NCI-H1694 treated with DMSO at 0.1 percent for 48 hours (cell line): ENCODE results near the gene PIK3R3.
"Not testable (repeated sequence)": the region's sequence is repeated elsewhere in the genome, so short reads cannot be mapped to it uniquely, and the experiment has no call there.

ENCODE experiments used
- DNase-seq: peaks from one replicate; lab custom pipeline; 2025; lab: John Stamatoyannopoulos, UW

The PIK3R3 gene

DNA sequence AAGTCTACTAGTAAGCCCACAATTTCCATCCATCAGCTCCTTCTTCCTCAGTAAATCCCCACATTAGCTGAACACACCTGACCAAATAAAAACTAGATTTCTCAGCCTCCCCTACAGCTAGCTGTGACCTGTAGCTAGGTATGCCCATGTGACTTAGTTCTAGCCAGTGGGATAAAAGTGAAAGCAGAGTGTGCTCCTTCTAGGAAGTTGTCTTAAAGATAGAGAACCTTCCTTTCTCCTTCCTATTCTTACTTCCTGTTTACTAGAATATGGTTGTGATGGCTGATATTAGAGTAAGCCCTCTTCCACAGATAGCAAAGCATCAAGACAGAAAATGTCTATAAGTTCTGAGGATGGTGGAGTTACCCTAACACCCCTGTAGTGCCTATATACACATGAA is 67.0 kb downstream of the PIK3R3 start:
- DNase-seq: no peak

GRCh38 chr1:46064708-46065107 is 67.7 kb downstream of the PIK3R3 start:
- no peak for DNase-seq

- DNase-seq: no peak
Observed at GRCh38 chr1:46062651-46063319, 69.6 kb downstream of the PIK3R3 start.

- no peak for DNase-seq
Observed at GRCh38 chr1:46061146-46061545, 71.3 kb downstream of the PIK3R3 start.

- DNase-seq: no peak
Observed at GRCh38 chr1:46058936-46059335, 73.5 kb downstream of the PIK3R3 start.

DNA sequence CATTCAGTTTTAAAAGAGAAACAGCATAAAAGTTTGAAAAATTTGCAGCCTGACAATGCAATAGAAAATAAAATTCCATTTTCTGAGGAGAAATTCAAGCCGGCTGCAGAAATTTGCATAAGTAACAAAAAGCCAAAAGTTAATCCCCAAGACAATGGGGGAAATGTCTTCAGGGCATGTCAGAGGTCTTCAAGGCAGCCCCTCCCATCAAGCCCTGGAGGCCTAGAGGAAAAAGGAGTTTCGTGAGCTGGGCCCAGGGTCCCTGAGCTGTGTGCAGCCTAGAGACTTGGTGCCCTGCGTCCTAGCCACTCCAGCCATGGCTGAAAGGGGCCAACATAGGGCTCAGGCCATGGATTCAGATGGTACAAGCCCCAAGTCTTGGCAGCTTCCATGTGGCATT is 74.6 kb downstream of the PIK3R3 start:
- no peak for DNase-seq

DNA sequence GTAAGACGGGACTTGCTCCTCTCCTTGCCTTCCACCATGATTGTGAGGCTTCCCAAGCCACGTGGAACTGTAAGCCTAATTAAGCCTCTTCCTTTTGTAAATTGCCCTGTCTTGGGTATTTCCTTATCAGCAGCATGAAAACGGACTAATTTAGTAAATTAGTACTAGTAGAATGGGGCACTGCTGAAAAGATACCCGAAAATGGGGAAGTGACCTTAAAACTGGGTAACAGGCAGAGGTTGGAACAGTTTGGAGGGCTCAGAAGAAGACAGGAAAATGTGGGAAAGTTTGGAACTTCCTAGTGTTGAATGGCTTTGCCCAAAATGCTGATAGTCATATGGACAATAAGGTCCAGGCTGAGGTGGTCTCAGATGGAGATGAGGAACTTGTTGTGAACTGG is 75.2 kb downstream of the PIK3R3 start:
- DNase-seq: not testable (repeated sequence)

- no peak for DNase-seq
Observed at GRCh38 chr1:46056325-46056724, 76.1 kb downstream of the PIK3R3 start.

DNA sequence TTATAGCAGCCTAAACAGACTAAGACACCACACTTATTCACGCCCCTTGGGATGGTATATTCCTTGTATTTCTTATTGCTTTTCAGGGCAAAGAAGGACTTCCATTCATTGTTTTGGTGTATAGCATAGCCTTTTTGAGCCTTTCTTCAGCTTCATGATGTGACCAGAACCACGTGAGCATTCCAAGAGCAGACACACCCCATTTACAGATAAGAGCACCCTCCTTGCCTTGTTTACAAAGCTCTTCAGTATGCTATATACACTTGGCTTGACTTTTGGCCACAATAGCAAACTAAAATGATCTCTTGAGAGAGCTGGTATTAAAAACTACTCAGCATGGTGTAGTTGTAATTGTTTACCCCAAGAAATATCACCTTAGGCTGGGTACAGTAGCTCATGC is 78.7 kb downstream of the PIK3R3 start:
- no peak for DNase-seq

DNA sequence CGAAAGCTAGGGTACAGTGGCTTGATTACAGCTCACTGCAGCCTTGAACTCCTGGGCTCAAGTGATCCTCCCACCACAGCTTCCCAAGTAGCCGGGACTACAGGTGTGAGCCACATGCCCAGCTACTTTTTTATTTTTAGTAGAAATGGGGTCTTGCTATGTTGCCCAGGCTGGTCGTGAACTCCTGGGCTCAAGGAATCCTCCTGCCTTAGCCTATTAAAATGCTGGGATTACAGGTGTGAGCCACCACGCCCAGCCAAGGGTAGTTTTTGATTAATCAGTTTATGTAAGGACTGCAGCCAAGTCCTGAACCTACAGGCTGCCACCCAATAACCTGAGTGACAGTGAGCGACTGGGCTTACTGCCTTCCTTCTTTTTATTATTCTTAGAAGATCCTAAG is 88.3 kb downstream of the PIK3R3 start:
- no peak for DNase-seq

DNA sequence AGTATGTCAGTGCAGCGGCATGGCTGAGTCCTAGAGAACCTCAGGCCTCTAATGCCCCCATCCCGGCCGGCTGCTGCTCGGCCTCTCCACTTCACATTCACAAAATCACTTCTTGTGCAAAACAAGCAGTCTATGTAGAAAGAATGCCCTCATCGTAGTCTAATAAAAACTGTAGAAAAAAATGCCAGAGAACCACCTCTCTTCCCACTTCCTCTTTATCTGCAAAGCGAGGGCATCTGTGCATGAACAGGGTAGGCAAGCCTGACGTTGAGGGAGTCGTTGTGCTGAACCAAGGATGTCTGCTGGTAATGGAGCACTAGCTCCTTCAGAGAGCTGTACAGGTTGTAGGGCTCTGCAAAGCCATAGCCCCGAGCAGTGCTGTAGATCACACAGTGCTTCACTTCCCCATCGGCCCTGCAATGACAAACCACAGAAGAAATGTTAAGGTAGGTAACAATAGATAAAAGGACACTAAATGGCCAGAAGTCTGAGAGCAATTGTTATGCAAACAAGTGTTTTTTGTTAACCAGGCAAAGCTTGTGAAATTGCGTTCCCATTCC is 88.9 kb downstream of the PIK3R3 start:
- peak; percentile 16 for DNase-seq

DNA sequence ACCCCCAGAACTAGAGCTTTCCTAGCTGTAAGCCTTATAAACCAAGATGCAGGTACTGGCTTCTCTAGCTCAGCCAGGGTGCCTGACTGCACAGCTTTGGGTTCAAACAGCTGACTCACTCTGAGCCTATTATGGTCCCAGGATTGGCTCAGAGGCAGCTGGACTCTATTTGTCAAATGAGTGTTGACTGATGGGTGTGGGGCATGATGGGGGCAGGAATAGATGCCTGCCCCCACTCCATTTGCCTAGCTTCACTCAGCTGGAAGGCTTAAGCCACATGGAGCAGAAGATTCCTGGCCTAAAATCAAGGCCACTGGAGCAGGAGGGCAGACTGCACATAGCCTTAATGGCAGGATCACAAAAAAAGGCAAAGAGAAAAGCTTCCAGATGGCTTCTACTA is 90.5 kb downstream of the PIK3R3 start:
- peak; percentile 98 for DNase-seq

GRCh38 chr1:46041551-46041950 is 90.9 kb downstream of the PIK3R3 start:
- DNase-seq: no peak

- no peak for DNase-seq
Observed at GRCh38 chr1:46039571-46040052, 92.8 kb downstream of the PIK3R3 start.

GRCh38 chr1:46036894-46037839 is 95.3 kb downstream of the PIK3R3 start:
- peak; percentile 77 for DNase-seq

DNA sequence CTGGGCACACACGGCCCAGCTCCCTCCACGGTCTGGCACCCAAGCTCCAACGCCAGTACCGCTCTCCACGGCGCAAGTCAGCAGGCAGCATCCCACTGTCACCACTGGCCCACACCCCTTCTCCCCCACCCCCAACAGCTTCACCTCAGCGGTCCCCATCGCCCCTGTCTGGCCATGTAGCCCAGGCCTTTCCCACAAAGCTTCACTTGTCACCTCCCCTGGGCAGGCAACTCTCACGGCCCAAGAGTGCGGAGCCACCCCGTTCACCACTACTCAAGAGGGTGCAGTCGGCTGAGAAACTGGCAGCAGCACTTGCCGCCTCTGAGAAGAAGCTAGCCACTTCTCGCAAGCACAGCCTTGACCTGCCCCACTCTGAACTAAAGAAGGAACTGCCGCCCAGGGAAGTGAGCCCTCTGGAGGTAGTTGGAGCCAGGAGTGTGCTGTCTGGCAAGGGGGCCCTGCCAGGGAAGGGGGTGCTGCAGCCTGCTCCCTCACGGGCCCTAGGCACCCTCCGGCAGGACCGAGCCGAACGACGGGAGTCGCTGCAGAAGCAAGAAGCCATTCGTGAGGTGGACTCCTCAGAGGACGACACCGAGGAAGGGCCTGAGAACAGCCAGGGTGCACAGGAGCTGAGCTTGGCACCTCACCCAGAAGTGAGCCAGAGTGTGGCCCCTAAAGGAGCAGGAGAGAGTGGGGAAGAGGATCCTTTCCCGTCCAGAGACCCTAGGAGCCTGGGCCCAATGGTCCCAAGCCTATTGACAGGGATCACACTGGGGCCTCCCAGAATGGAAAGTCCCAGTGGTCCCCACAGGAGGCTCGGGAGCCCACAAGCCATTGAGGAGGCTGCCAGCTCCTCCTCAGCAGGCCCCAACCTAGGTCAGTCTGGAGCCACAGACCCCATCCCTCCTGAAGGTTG is 97.6 kb downstream of the PIK3R3 start:
- no peak for DNase-seq

DNA sequence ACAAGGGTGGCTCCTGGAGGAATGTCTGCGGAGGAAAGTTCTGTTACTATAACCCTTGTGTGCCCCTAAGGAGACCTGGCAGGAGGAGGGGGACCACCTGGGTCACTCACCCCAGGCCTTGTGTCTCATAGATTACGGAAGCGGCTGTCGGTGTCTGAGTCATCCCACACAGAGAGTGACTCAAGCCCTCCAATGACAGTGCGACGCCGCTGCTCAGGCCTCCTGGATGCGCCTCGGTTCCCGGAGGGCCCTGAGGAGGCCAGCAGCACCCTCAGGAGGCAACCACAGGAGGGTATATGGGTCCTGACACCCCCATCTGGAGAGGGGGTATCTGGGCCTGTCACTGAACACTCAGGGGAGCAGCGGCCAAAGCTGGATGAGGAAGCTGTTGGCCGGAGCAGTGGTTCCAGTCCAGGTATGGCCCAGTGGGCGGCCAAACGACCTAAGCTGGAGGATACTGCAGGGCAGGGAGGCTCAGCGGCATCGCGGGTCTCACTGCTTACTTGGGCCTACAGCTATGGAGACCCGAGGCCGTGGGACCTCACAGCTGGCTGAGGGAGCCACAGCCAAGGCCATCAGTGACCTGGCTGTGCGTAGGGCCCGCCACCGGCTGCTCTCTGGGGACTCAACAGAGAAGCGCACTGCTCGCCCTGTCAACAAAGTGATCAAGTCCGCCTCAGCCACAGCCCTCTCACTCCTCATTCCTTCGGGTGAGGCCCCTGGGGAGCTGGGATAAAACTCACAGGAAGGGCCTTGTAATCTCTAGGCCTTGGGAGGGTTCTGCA is 101.4 kb downstream of the PIK3R3 start:
- no peak for DNase-seq

DNA sequence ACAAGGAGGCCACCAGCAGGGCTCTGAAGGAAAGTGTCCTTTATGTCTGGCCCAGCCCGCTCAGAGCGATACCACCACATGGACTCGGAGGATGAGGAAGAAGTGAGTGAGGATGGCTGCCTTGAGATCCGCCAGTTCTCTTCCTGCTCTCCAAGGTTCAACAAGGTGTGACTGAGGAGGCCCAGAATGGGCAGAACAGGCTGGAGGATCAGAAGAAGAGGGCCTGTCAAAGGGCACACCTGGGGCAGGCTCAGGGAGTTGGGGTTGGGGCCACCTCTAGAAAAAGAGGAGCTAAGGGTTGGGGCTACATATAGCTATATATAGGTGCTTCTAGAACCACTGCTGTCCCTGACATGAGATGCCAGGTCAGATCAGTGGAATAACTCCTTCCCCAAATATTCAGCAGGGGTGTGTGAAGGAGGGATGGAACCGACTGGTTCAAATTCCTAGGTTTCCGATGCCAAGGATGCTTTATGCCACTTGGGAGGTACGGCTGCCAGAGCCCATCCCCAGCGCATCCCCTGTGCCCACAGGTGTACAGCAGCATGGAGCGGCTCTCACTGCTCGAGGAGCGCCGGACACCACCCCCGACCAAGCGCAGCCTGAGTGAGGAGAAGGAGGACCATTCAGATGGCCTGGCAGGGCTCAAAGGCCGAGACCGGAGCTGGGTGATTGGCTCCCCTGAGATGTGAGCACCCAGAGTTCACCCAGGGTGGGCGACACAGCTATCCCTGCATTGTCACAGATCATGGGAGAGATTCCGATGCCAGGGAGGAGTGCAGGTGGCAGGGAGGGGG is 102.2 kb downstream of the PIK3R3 start:
- DNase-seq: no peak

DNA sequence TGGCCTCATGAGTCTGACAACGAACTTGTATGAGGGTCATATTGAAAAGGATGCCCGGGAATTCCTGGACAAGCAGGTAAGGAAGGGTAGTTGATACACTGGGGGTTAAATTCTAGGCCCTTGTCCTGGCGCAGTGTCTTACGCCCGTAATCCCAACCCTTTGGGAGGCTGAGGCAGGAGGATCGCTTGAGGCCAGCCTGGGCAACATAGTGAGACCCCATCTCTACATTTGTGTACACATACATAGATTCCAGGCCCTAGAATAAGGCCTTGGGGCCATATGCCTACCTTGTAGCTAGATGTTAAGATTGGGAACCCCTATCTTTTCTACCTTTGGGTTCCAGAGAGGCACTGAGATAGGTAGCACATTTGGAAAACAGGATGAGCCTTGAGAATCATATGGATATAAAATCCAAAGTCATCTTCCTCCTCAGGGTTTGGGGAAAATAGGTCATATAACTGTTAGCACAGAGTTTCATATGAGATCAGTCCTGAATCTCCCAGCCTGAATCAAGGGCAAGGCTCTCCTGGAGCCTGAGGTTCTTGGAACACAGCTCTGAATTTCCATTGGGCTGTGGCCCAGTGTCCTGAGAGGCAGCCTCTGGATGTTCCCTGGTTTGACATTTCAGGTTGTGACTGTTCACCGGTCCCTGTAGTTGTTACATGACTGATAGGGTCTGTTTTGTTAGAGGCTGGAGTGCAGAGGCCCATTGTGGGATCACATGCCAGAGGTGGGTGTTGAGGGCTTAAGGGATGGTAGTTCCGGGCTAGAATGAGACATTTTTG is 104.4 kb downstream of the PIK3R3 start:
- DNase-seq: no peak
